HG02885 (cell line): ENCODE measurements around the gene SERPIND1.
"Not testable (repeated sequence)": the region's sequence is repeated elsewhere in the genome, so short reads cannot be mapped to it uniquely, and the experiment has no call there.

ENCODE experiments used
- ATAC-seq: cut with Tn5 transposase; IDR thresholded peaks from one replicate; pipeline ENCODE4 v1.9.1; 2021; ENCODE audit warnings: mild to moderate bottlenecking; ENCODE audit not compliant: unreplicated experiment, poor library complexity

SERPIND1 gene

DNA sequence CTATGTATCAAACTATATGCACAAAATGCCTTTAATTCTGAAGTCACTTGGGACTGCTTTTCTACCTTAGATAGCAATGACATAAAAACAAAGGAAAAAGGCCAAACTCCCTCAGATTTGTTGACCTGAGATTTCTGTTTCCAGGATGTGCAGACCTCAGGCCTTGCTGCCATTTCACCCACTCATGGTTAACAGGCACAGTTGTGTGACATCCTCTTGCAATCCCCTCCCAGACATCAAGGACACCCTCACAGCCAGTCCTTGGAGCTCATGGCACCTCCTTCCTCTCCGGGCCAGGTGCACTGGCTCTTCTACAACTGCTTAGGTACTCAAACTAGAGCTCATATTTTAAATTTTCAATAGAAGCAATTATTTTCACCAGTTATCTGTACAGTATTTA, 37.3 kb downstream of the SERPIND1 start:
- ATAC-seq = no peak

DNA sequence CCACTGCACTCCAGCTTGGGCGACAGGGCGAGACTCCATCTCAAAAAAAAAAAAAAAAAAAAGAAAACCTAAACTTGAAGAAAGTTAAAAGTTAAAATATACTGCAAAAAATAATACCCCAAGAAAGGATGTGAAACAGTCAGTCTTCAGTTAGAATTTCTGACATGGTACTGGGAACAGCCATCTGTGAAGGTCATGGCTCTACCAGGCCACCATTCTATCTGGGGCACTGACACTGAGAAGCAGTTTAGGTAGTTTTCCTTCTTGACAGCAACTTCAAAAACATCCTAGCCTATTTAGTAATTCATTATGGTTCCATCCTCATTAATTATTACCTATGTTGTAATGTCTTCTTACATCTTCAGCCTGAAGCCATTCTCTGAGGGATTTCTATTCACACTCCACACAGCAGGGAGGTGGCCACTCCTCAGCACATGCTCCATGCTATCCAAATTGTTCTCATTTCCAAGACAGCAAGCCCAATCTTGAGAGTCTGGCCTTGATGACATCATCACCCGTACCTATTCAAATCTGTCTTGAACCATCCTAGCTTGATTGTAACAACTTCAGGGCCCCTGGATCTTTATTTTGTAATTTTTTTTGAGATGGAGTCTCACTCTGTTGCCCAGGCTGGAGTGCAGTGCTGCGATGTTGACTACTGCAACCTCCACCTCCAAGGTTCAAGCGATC, 38.2 kb downstream of the SERPIND1 start:
- no peak for ATAC-seq

DNA sequence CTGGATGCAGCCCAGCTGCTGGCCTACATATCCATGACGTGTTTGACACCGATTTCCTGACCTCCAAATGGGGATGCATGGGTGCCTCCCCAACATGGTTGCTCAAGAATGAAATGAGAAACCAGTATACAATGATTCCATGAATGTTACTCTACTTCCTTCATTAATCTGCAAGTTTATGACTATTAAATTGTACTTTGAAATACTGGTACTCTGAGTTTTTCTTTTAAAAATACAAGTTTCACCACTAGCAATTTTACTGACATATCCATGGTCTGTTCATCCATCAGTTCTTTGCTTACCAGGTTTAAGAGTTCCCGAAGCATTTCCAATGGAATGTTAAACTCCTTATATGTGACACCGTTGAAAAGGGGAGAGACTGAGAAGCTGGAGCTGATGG, 39.1 kb downstream of the SERPIND1 start:
- no peak for ATAC-seq

DNA sequence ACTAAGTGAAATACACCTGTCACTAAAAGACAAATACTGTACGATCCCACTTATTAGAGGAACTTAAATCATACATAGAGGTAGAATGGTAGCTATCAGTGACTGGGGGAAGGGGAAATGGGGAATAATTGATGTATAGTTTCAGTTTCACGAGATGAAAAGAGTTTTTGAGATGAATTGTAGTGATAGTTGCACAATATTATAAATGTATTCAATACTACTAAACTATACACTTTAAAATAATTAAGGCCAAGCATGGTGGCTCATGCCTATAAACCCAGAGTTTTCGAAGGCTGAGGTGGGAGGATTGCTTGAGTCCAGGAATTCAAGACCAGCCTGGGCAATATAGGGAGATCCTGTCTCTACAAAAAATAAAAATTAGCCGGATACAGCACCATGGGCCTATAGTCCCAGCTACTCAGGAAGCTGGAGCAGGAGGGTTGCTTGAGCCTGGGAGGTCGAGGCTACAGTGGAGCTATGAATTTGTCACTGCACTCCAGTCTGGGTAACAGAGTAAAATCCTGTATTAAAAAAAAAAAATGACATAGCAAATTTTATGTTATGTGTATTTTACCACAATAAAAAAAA, 40.4 kb downstream of the SERPIND1 start:
- no peak for ATAC-seq

DNA sequence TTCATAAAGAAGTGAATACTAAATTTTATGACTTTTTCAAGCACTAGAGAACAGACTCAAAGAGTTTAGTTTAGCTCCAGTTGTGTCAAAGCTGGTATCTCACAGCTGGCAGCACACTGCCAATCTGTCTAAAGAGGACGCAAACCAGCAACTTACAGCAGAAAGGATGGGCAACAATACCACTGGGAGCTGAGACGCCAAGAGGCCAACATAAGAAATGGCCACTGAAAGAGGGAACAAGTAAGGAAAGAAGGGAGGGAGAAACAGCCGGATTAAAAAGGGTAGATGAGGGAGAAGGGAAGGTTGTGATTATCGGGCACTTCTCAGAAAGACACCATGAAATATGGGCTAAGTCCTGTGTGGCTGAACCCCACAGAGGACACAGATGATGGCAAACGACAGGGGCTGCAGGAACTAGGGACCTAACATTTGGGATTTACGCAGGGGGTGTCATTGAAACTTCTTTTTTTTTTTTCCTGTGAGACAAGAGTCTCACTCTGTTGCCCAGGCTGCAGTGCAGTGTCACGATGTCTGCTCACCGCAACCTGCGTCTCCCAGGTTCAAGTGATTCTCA, 41.7 kb downstream of the SERPIND1 start:
- no peak for ATAC-seq

DNA sequence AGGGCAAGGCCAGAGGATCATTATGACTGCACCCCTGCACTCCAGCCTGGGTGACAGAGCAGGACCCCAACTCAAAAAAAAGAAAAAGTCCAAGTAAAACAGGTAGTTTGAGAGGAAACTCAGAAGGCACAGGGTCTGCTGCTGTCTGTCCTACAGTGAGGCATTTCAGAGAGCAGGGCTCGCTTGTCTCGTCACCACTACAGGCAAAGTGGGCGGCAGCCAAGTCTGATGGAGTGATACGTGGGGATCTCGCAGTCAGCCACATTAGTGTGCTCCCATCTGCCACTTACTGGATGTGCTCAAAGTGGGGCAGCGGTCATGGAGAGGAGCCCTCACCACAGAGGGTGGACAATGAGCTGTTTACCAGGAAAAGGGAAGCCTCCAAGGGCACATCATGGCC, 42.6 kb downstream of the SERPIND1 start:
- no peak for ATAC-seq

DNA sequence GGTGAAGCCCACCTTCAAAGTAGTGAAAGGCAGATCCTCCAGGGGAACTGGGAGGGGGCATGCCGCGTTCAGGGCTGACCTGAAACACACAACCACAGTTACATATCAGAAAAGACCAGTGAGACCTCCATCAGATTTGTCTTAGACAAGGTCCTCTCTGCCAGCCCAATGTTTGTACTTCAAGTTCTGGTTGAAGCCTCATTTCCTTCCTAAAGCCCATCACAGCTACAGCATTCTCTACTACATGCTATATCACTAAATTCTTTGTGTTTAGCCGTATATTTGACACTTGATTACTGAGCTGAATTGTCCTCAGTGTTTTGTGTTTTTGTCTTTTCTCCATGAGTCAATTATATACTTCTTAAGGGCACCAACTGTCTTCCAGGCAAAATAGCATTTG, 44.6 kb downstream of the SERPIND1 start:
- ATAC-seq = no peak

DNA sequence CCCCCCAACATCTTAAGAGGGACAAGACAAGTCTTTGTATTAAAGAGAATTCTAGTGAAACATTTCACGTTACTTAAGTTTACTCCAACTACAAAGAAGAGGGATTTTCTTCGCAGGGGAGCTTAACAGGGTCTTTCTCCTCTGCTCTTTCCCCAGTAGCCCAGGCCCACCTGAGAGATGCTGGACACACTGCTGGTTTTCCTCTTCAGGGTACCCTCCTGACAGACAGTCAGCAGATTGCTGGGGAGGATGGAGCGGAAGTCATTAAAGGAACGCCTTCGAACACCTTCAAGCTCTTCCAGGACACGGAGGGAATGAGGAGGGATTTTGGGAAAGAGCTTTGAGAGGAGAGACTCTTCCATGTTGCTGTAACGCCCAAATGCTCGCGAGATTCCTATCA, 45.6 kb downstream of the SERPIND1 start:
- no peak for ATAC-seq

DNA sequence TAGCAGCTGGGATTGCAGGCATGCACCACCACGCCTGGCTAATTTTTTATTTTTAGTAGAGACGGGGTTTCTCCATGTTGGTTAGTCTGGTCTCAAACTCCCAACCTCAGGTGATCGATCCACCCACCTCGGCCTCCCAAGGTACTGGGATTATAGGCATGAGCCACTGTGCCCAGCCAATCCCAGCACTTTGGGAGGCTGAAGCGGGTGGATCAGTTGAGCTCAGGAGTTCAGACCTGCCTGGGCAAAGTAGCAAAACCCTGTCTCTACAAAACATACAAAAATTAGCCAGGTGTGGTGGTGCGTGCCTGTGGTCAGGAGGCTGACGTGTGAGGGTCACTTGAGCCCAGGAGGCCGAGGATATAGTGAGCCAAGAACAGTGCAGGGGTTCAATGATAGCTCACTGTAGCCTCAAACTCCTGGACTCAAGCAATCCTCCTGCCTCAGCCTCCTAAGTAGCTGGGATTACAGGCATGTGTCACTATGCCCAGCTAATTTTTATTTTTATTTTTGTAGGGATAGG, 47.9 kb downstream of the SERPIND1 start:
- not testable (repeated sequence) for ATAC-seq

DNA sequence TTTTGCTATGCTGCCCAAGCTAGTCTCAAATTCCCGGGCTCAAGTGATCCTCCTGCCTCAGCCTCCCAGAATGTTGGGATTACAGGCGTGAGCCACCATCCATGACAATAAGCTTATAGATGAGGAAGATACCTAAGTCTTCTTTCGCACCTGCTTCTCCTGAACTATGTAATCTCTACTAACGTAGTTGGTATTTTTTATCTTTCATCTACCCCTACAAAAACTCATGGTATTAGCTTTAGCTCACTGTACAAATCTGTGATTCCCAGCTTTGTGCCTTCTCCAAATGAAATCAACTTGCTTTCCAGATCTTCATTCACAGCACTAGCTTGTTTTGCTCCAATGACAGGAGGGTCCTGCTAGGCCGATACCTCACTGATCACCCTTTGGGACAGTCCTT, 48.3 kb downstream of the SERPIND1 start:
- no peak for ATAC-seq

DNA sequence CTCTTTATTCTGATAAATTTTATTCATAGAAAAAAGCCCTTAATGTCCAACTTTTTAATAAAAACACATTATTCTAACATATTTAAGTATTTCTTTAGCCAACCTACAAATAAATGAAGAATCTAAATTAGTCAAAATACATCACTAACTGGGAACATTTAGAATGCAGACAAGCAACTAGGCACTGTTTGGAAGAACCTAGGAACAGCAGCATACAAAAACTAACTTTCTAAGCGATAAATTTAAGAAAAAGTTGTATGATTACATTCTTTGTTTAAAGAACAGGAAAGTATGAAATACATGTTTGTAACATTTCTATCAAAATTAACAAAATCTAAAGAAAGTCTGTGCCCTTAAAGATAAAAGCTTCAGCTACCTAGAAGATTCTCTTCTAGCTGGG, 49.4 kb downstream of the SERPIND1 start:
- ATAC-seq = no peak

DNA sequence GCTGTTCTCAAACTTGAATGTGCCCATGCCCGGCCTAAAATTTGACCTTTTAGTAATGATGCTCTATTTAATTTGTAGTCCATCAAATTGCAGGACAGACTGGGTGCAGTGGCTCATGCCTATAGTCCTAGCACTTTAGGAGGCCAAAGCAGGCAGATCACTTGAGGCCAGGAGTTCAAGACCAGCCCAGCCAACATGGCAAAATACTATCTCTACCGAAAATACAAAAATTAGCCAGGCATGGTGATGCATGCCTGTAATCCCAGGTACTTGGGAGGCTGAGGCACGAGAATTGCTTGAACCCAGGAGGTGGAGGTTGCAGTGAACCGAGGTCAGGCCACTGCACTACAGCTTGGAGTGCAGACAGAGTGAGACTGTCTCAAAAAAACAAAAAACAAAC, 51.3 kb downstream of the SERPIND1 start:
- ATAC-seq = not testable (repeated sequence)

DNA sequence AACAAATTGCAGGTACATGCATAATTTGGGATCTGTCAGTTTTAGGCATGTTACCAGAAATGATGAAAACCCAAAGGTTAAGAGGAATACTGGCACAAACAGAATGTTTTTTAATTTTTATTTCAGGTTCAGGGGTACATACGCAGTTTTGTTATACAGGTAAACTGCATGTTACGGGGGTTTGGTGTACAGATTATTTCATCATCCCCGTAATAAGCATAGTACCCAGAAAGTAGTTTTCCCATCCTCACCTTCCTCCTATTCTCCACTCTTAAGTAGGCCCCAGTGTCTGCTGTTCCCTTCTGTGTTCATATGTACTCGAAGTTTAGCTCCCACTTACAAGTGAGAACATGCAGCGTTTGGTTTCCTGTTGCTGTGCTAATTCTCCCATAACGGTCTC, 51.7 kb downstream of the SERPIND1 start:
- ATAC-seq = no peak

DNA sequence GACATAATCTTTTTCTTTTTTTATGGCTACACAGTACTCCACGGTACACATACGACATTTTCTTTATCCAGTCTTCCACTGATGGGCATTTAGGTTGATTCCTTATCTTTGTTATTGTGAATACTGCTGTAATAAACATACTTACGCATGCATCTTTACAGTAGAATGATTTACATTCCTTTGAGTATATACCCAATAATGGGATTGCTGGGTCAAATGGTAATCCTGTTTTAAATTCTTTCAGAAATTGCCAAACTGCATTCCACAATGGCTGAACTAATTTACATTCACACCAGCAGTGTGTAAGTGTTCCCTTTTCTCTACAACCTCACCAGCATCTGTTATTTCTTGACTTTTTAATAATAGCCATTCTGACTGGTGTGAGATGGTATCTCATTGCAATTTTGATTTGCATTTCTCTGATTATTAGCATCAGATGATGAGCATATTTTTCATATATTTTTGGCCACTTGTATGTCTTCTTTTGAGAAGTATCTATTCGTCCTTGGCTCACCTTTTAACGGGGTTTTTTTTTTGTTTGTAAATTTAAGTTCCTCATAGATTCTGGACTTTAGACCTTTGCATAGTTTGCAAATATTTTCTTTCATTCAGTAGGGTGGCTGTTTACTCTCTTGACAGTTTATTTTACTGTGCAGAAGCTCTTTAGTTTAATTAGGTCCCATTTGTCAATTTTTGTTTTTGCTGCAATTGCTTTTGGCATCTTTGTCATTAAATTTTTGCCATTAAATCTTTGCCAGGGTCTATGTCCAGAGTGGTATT, 52.6 kb downstream of the SERPIND1 start:
- ATAC-seq = not testable (repeated sequence)

DNA sequence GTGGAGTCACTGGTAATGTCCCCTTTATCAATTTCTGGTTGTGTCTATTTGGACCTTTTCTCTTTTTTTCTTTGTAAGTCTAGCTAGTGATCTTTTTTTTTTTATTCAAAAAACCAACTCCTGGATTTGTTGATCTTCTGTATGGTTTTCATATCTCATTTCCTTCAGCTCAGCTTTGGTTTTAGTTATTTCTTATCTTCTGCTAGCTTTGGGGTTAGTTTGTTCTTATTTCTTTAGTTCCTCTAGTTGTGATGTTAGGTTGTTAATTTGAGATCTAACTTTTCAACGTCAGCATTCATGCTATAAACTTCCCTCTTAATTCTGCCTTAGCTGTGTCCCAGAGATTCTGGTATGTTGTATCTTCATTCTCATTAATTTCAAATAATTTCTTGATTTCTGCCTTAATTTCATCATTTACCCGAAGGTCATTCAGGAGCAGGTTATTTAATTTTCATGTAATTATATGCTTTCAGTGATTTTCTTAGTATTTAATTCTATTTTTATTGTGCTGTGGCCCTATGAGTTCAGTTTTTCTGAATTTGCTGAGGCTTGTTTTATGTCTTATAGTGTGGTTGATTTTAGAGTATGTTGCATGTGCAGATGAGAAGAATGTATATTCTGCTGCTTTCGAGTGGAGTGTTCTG, 55.7 kb downstream of the SERPIND1 start:
- no peak for ATAC-seq

DNA sequence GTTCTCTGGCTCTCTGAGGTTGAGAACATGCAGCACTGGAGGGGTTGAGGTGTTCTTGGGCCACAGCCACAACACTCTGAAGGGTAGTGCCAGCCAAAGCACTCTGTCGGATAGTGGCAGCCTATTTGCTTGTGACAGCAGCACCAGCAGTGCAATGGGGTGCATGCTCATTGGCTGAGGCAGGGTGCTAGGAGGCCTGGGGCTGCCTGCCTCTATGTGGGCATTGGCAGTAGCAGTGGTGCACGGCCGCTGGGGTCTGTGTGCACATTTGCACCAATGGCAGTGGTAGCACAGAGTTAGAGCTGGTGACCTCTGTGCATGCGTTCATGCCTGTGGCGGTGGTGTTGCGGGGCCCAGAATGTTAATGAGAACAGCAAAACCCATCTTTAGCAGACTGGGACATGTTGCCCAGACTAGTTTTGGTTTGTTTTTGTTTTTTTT, 59.3 kb downstream of the SERPIND1 start:
- ATAC-seq = no peak

DNA sequence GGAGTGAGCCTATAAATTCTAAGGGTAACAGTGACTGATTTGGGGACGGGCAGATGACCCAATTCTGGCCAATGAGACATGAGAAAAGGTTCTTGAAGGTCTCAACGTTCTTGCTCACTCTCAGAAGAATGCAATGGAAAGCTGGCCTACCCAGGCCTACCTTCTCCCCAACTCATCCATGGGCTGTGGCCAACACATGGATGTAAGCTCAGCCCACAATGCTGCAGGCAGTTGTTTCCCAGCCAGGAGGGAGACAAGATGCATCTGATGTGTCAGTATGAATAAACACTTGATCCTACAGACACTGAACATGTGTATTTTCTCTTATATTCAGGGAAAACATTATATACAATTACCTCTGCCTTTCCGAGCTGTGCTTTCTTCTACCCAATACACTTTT, 60.3 kb downstream of the SERPIND1 start:
- no peak for ATAC-seq

DNA sequence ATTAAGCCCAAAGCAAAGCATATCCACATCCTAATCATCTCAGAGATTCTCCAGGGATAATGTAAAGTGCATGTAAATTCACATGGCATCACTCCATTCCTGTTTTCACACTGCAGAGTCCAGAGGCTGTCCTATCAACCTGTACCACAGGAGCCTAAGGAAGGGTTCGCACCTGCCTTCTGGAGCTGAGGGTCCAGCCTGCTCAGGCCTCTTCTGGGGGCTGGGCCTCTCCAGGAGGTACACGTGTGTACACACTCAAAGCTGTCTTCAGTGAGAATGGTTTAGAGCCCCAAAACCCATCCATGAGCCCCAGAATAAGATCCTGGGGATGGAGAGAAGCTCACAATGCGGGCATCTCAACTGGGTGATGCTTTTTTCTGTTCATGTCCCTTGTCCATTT, 60.8 kb downstream of the SERPIND1 start:
- ATAC-seq = no peak
